ENCODE results near the gene DCDC2. TPM values are rescaled to one million over a fixed set of nuclear protein-coding genes. Genes with fewer than 3 reads are reported as not detected.
"Not testable (repeated sequence)": the region's sequence is repeated elsewhere in the genome, so short reads cannot be mapped to it uniquely, and the experiment has no call there.

DCDC2 gene
- total RNA-seq, 1 donor from 2014 or later = 0.30 TPM

DNA sequence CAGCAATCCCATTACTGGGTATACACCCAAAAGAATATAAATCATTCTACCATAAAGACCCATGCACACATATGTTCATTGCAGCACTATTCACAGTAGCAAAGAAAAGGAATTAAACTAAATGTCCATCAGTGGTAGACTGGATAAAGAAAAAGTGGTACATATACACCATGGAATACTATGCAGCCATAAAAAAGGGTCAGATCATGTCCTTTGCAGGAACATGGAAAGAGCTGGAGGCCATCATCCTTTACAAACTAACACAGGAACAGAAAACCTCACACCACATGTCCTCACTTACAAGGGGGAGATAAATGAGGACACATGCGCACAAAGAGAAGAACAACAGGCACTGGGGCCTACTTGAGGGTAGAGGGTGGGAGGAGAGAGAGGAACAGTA, 60.9 kb downstream of the DCDC2 start:
- DNase-seq (ENCODE audit: low spot score) = no peak
- TF ChIP-seq, protein P1, sequence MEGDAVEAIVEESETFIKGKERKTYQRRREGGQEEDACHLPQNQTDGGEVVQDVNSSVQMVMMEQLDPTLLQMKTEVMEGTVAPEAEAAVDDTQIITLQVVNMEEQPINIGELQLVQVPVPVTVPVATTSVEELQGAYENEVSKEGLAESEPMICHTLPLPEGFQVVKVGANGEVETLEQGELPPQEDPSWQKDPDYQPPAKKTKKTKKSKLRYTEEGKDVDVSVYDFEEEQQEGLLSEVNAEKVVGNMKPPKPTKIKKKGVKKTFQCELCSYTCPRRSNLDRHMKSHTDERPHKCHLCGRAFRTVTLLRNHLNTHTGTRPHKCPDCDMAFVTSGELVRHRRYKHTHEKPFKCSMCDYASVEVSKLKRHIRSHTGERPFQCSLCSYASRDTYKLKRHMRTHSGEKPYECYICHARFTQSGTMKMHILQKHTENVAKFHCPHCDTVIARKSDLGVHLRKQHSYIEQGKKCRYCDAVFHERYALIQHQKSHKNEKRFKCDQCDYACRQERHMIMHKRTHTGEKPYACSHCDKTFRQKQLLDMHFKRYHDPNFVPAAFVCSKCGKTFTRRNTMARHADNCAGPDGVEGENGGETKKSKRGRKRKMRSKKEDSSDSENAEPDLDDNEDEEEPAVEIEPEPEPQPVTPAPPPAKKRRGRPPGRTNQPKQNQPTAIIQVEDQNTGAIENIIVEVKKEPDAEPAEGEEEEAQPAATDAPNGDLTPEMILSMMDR (IDR thresholded peaks at IDR 0.05) = no peak
- Mint-ChIP-seq H3K27ac (ENCODE audit: unreplicated experiment) (no peak overlapping the region), H3K36me3 (ENCODE audit: low read depth) (peaks cover 12% of the 10 kb centered on the region), H3K27me3 (ENCODE audit: low read depth) (no peaks in the 10 kb centered on the region), H3K9me3 (ENCODE audit: low read depth) (peaks cover 33% of the 10 kb centered on the region), H3K4me1 (ENCODE audit: low read depth) (no peaks in the 10 kb centered on the region), H3K4me3 (ENCODE audit: unreplicated experiment) (no peak overlapping the region)

DNA sequence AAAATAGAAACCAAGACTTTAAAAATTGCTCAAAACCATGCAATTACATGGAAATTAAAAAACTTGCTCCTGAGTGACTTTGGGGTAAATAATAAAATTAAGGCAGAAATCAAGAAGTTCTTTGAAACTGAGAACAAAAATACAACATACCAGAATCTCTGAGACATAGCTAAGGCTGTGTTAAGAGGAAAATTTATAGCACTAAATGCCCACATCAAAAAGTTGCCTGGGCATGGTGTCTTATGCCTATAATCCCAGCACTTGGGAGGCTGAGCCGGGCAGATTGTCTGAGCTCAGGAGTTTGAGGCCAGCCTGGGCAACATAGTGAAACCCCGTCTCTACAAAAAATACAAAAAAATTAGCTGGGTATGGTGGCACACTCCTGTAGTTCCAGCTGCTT, 64.0 kb downstream of the DCDC2 start:
- Mint-ChIP-seq H3K36me3 (ENCODE audit: low read depth) (peaks cover 12% of the 10 kb centered on the region), H3K9me3 (ENCODE audit: low read depth) (peaks cover 33% of the 10 kb centered on the region)
- H3K27me3 Mint-ChIP-seq (ENCODE audit: low read depth); H3K4me3 Mint-ChIP-seq (ENCODE audit: unreplicated experiment); H3K4me1 Mint-ChIP-seq (ENCODE audit: low read depth); DNase-seq (ENCODE audit: low spot score); H3K27ac Mint-ChIP-seq (ENCODE audit: unreplicated experiment): not testable (repeated sequence)

DNA sequence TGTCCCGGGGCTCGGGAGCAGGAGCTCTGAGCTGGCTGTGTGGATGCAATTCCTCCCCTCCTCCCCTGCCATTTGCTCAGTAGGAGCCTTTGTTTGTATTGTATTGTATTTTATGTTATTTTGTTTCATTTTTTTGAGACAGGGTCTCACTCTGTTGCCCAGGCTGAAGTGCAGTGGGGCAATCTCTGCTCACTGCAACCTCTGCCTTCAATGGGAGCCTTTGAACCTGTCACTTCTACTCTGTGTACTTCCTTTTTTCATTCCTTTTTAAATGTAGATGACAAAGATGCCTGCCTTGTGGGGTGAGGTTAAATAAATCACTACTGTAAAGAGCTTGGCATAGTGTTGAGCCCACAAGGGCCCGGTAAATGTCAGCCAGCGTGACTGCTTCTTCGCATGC, 70.6 kb downstream of the DCDC2 start:
- H3K27ac Mint-ChIP-seq (ENCODE audit: unreplicated experiment) = no peak overlapping the region
- no peak for DNase-seq (ENCODE audit: low spot score)
- TF ChIP-seq, protein P1 (IDR thresholded peaks at IDR 0.05) = no peak
- no peak overlapping the region for H3K4me3 Mint-ChIP-seq (ENCODE audit: unreplicated experiment)
- no peaks in the 10 kb centered on the region for H3K36me3 Mint-ChIP-seq (ENCODE audit: low read depth)
- no peaks in the 10 kb centered on the region for H3K9me3 Mint-ChIP-seq (ENCODE audit: low read depth)
- H3K4me1 Mint-ChIP-seq (ENCODE audit: low read depth) = no peaks in the 10 kb centered on the region
- H3K27me3 Mint-ChIP-seq (ENCODE audit: low read depth) = no peaks in the 10 kb centered on the region

DNA sequence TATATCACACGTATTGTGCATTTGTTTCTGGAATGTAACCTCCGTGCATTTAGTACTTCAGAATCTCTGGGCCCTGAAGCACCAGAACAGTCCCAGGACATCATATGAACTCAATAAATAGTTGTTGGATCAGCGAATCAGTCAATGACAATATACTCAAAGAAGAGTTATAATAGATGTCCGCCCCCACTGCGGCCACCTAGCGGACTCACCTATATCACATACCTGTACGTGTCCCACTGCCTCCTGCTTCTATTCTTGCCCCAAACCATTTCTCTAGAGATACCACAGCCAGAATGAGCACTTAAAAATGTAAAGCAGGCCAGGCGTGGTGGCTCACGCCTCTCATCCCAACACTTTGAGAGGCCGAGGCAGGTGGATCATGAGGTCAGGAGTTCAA, 73.9 kb downstream of the DCDC2 start:
- Mint-ChIP-seq H3K4me3 (ENCODE audit: unreplicated experiment) (no peak overlapping the region), H3K27ac (ENCODE audit: unreplicated experiment) (no peak overlapping the region), H3K4me1 (ENCODE audit: low read depth) (no peaks in the 10 kb centered on the region), H3K9me3 (ENCODE audit: low read depth) (no peaks in the 10 kb centered on the region), H3K27me3 (ENCODE audit: low read depth) (peaks cover 3% of the 10 kb centered on the region), H3K36me3 (ENCODE audit: low read depth) (no peaks in the 10 kb centered on the region)
- DNase-seq (ENCODE audit: low spot score) = no peak
- TF ChIP-seq, protein P1 (IDR thresholded peaks at IDR 0.05) = no peak

DNA sequence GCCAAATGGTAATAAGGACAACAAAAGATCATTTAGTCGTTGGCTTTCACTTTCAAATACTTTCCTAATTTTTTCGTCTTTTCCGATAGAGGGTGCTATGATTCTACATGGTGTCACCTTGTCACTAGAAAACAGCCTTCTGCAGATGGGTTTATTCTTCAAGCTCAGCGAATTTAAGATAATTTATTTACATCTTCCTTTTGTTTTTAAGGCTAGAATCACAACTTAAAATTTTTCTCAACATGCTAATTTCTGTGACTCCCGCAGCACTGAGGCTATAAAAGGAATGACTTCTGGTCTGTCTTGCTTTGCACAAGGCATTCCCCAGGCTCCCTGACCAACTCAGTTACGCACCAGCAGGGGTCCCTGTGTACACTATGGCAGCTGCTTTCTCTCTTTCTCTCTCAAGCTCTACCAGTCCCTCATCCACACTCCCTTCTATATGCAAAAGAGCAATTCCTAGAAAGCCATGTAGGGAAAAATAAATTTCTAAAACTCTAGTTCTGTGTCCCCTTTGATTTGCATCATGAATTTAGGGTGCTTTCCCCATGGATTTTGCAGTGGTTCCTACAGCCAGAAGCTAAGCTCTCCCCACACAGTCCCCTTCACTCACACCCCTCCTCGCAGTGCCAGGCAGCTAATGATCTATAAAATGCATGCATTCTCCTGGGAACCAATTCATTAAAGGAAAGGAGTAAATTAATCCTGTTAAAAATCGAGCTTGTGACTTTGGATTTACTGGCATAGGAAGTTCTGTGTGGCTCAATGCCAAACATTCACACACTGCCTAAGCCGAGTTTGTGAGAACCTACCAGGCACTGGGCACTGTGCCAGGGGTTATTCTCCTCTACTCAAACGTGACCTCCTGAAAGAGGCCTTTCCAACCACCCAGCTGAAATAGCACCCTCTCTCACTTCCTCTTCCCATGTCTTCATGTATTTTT, 74.5 kb downstream of the DCDC2 start:
- no peaks in the 10 kb centered on the region for H3K36me3 Mint-ChIP-seq (ENCODE audit: low read depth)
- peaks cover 3% of the 10 kb centered on the region for H3K27me3 Mint-ChIP-seq (ENCODE audit: low read depth)
- TF ChIP-seq, protein P1 (IDR thresholded peaks at IDR 0.05) = peak; percentile 95
- no peaks in the 10 kb centered on the region for H3K4me1 Mint-ChIP-seq (ENCODE audit: low read depth)
- H3K9me3 Mint-ChIP-seq (ENCODE audit: low read depth) = no peaks in the 10 kb centered on the region
- DNase-seq (ENCODE audit: low spot score) = no peak
- H3K4me3 Mint-ChIP-seq (ENCODE audit: unreplicated experiment) = peak overlapping the region; percentile 60
- H3K27ac Mint-ChIP-seq (ENCODE audit: unreplicated experiment) = peak overlapping the region; percentile 13

Measured in chondrocyte (in vitro differentiated cells).